Measurements from ENCODE around the gene PPFIBP1. TPM values are rescaled to one million over a fixed set of nuclear protein-coding genes. Genes with fewer than 3 reads are reported as not detected.

PPFIBP1 gene
- total and polyA plus RNA-seq, 2 of the 8 experiments (the other 6 are each of a cell fraction or from before 2014, with no cell fraction given) = 7.7 to 31.3 TPM

DNA sequence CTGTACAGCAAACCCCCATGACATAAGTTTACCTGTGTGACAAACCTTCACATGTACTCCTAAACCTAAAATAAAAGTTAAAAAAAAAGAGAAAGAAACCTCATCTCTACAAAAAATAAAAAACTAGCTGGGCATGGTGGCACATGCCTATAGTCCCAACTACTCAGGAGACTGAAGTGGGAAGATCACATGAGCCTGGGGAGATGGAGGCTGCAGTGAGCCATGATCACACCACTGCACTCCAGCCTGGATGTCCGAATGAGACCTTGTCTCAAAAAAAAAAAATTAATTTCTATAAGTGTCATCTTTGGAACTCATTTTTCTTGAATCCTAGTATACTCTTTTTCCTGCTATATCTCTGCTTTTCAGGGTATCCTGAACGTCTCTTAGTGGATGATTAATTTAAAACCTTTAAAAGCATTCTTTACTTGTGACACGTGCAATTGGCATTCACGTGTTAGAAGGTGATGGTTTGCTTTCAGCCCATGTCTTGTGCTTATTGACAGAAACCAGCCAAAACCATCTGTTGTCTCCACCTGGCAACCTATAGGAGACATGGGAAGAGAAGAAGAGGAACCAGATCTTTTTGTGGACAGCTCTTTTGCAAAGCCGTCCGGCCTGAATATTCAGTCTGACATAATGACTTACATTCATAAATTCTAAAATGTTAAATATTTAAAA lies 30.6 kb upstream of the PPFIBP1 start:
- Histone ChIP-seq H3K18ac (ENCODE audit: extremely low read depth, low read length) (no peak overlapping the region), H4K91ac (replicated peaks; ENCODE audit: insufficient read length, low read length) (no peak overlapping the region), H3K79me1 (ENCODE audit: low read depth, low read length) (no peaks in the 10 kb centered on the region), H3K79me2 (ENCODE audit: control insufficient read depth in 1 of 2, insufficient read depth in 2 of 2, low read length in 2 of 2) (no peaks in the 10 kb centered on the region), H3K4me3 (ENCODE audit: extremely low read depth in 1 of 4, insufficient read depth in 2 of 4, low read depth in 3 of 4, low read length in 4 of 4) (no peak overlapping the region), H4K5ac (ENCODE audit: insufficient read length, low read depth, low read length) (no peak overlapping the region), H2BK5ac (ENCODE audit: low read depth, low read length) (no peak overlapping the region), H3K23me2 (ENCODE audit: low read depth, low read length) (no peaks in the 10 kb centered on the region), H3K14ac (ENCODE audit: insufficient read length) (no peak overlapping the region), H2BK12ac (ENCODE audit: low read depth, low read length) (no peak overlapping the region), H2AFZ (ENCODE audit: low read length) (no peak overlapping the region), H3K4ac (replicated peaks; ENCODE audit: insufficient read length, low read depth, low read length) (no peak overlapping the region), H3K27ac (ENCODE audit: low read depth, low read length) (no peak overlapping the region), H2BK120ac (replicated peaks; ENCODE audit: low read depth, low read length) (no peak overlapping the region), H3K9ac (replicated peaks in 1 of 4; ENCODE audit: extremely low read depth in 1 of 4, low read depth in 3 of 4, low read length in 3 of 4) (no peak overlapping the region), H4K20me1 (replicated peaks in 1 of 2; ENCODE audit: control insufficient read depth in 1 of 2, insufficient read depth in 2 of 2, low read length in 2 of 2) (no peaks in the 10 kb centered on the region), H4K8ac (ENCODE audit: extremely low read depth, insufficient read depth, low read length) (no peak overlapping the region), H3K36me3 (ENCODE audit: control insufficient read depth in 2 of 4, insufficient read depth in 4 of 4, low read length in 3 of 4) (no peaks in the 10 kb centered on the region), H3K23ac (ENCODE audit: insufficient read length) (no peak overlapping the region), H3K27me3 (replicated peaks in 1 of 4; ENCODE audit: control insufficient read depth in 3 of 4, extremely low read depth in 1 of 4, insufficient read depth in 3 of 4, low read length in 3 of 4) (no peaks in the 10 kb centered on the region), H3K4me2 (ENCODE audit: insufficient read depth in 1 of 2, low read depth in 2 of 2, low read length in 2 of 2) (no peak overlapping the region), H3K4me1 (replicated peaks in 1 of 4; ENCODE audit: control insufficient read depth in 3 of 4, insufficient read depth in 4 of 4, low read length in 3 of 4) (no peaks in the 10 kb centered on the region), H2AK5ac (ENCODE audit: low read depth, low read length) (no peak overlapping the region), H2BK20ac (ENCODE audit: low read length) (no peak overlapping the region), H3K56ac (replicated peaks; ENCODE audit: insufficient read length, low read depth, low read length) (no peak overlapping the region), H3K9me3 (ENCODE audit: insufficient read depth in 2 of 2, low read depth in 1 of 2, low read length in 1 of 2) (no peaks in the 10 kb centered on the region), H2BK15ac (ENCODE audit: low read length) (no peak overlapping the region)
- CTCF ChIA-PET (ENCODE audit: partially characterized antibody) = interaction anchor here (0.6 kb wide), 1 partner anchor 69 kb away, joined by 3 read pairs; no protein-coding TSS in a partner anchor
- DNase-seq (ENCODE audit: low read depth in 1 of 2, low spot score in 2 of 2) (no peak), FAIRE-seq (no peak)
- 94% methylated on average over 6 of the region's 6 CpGs; no CpG with 5 or more reads in 1 of the 2 experiments for WGBS, 2 experiments (ENCODE audit: extremely low coverage in 1 of 2, insufficient coverage in 1 of 2, insufficient read length in 1 of 2, insufficient replicate concordance in 2 of 2, low coverage in 1 of 2, low lambda C conversion rate in 2 of 2, missing lambda C conversion rate in 1 of 2)
- POLR2A ChIA-PET (ENCODE audit: partially characterized antibody) = no interaction called here
- TF ChIP-seq SP1 (IDR thresholded peaks at IDR 0.05; ENCODE audit: low read depth, low read length) = no peak
- TF ChIP-seq CBX5 (IDR thresholded peaks at IDR 0.05; ENCODE audit: low read depth, low read length) = no peak
- no peak for TF ChIP-seq YY1 (IDR thresholded peaks at IDR 0.05; ENCODE audit: low read depth, low read length)
- TF ChIP-seq, protein P1, sequence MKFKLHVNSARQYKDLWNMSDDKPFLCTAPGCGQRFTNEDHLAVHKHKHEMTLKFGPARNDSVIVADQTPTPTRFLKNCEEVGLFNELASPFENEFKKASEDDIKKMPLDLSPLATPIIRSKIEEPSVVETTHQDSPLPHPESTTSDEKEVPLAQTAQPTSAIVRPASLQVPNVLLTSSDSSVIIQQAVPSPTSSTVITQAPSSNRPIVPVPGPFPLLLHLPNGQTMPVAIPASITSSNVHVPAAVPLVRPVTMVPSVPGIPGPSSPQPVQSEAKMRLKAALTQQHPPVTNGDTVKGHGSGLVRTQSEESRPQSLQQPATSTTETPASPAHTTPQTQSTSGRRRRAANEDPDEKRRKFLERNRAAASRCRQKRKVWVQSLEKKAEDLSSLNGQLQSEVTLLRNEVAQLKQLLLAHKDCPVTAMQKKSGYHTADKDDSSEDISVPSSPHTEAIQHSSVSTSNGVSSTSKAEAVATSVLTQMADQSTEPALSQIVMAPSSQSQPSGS (IDR thresholded peaks at IDR 0.05; ENCODE audit: low read length) = no peak
- no peak for TF ChIP-seq RXRA (IDR thresholded peaks at IDR 0.05; ENCODE audit: insufficient read depth, low read depth, low read length)
- TF ChIP-seq, protein P2, sequence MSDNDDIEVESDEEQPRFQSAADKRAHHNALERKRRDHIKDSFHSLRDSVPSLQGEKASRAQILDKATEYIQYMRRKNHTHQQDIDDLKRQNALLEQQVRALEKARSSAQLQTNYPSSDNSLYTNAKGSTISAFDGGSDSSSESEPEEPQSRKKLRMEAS (IDR thresholded peaks at IDR 0.05) = no peak
- TF ChIP-seq GABPA (IDR thresholded peaks at IDR 0.05; ENCODE audit: borderline replicate concordance, insufficient read depth, low read length) = no peak
- no peak for TF ChIP-seq CBX8 (IDR thresholded peaks at IDR 0.05; ENCODE audit: borderline replicate concordance, low read depth, low read length)
- TF ChIP-seq, protein P3, sequence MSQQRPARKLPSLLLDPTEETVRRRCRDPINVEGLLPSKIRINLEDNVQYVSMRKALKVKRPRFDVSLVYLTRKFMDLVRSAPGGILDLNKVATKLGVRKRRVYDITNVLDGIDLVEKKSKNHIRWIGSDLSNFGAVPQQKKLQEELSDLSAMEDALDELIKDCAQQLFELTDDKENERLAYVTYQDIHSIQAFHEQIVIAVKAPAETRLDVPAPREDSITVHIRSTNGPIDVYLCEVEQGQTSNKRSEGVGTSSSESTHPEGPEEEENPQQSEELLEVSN (IDR thresholded peaks at IDR 0.05) = no peak
- TF ChIP-seq BRCA1 (IDR thresholded peaks at IDR 0.05; ENCODE audit: low read depth, low read length) = no peak

Data from H1 (cell line).